ENCODE measurements around the gene MAP3K14. TPM values are rescaled to one million over a fixed set of nuclear protein-coding genes. Genes with fewer than 3 reads are reported as not detected.

MAP3K14 gene
- total and polyA plus RNA-seq, 10 of the 15 experiments (the other 5 are each of a cell fraction or from before 2014, with no cell fraction given), result 2.1 to 33.3 (median 19.7) TPM

GRCh38 chr17:45258981-45259380 is 57.8 kb downstream of the MAP3K14 start:
- intact Hi-C loops (cut with micrococcal nuclease; ENCODE audit: unreplicated experiment) (no loop called here), in situ Hi-C loops (cut with MboI) (loop anchor here (25.0 kb wide), 1 partner anchor 353 kb away; no protein-coding TSS in a partner anchor)
- TF ChIP-seq GATAD2B (conservative IDR thresholded peaks at IDR 0.05; ENCODE audit: low read depth) (no peak), CBX3 (IDR thresholded peaks at IDR 0.05; ENCODE audit: borderline replicate concordance, low read depth) (no peak), IKZF1 (conservative IDR thresholded peaks at IDR 0.05) (no peak), NBN (IDR thresholded peaks at IDR 0.05) (no peak), KLF5 (IDR thresholded peaks at IDR 0.05; ENCODE audit: partially characterized antibody) (no peak), USF1 (IDR thresholded peaks at IDR 0.05; ENCODE audit: borderline replicate concordance, extremely low read length, insufficient read depth, low read depth, low read length) (no peak), NFYB (IDR thresholded peaks at IDR 0.05; ENCODE audit: insufficient read depth, low read depth, low read length) (no peak), IRF5 (IDR thresholded peaks at IDR 0.05; ENCODE audit: borderline replicate concordance) (no peak), STAT1 (conservative IDR thresholded peaks at IDR 0.05) (no peak), ZBTB33 (IDR thresholded peaks at IDR 0.05) (no peak), MAX (IDR thresholded peaks at IDR 0.05; ENCODE audit: low read depth, low read length) (no peak), GABPA (IDR thresholded peaks at IDR 0.05; ENCODE audit: low read depth) (no peak), ZNF687 (IDR thresholded peaks at IDR 0.05) (no peak), CEBPB (IDR thresholded peaks at IDR 0.05; ENCODE audit: borderline replicate concordance in 1 of 2, low read depth in 2 of 2, low read length in 2 of 2) (no peak)

More at GRCh38 chr17:45258981-45259380, 57.8 kb downstream of the MAP3K14 start:
- Histone ChIP-seq H3K4me2 (ENCODE audit: control insufficient read depth, insufficient read depth) (no peak overlapping the region), H3K36me3 (ENCODE audit: control insufficient read depth in 2 of 2, insufficient read depth in 2 of 2, low read length in 1 of 2) (peaks cover 4 to 7% of the 10 kb centered on the region in 2 experiments; a peak in 2 of 4 replicates), H3K27me3 (replicated peaks in 1 of 2; ENCODE audit: control insufficient read depth in 2 of 2, insufficient read depth in 2 of 2, low read length in 1 of 2) (no peaks in the 10 kb centered on the region), H3K9ac (ENCODE audit: control insufficient read depth, insufficient read depth, low read length) (no peak overlapping the region), H3K9me3 (replicated peaks; ENCODE audit: control insufficient read depth, insufficient read depth, low read length) (no peaks in the 10 kb centered on the region), H3K4me1 (ENCODE audit: control insufficient read depth, insufficient read depth, low read length) (peaks cover 20% of the 10 kb centered on the region), H2AFZ (ENCODE audit: control insufficient read depth, low read depth, low read length) (no peak overlapping the region), H3K27ac (ENCODE audit: control insufficient read depth, insufficient read depth) (no peak overlapping the region), H3K4me3 (no peak overlapping the region), H3K79me2 (ENCODE audit: control insufficient read depth, insufficient read depth, low read length) (no peaks in the 10 kb centered on the region), H4K20me1 (ENCODE audit: control insufficient read depth, insufficient read depth) (no peaks in the 10 kb centered on the region)
- FAIRE-seq (no peak), ATAC-seq (no peak), DNase-seq (ENCODE audit: low read depth, low spot score) (no peak)
- WGBS (ENCODE audit: insufficient coverage, insufficient replicate concordance, low lambda C conversion rate, missing lambda C conversion rate), result 80% methylated on average over 5 of the region's 5 CpGs
- BruUV-seq (replicated peaks), result no TSS peak
- CTCF ChIA-PET, result interaction anchor here (0.9 to 1.4 kb wide), 7 partner anchors 10 to 124 kb away, joined by 3 to 6 read pairs (median 3); no protein-coding TSS in a partner anchor
- POLR2A ChIA-PET, result interaction anchor here (0.7 kb wide), 1 partner anchor 10 kb away, joined by 3 read pairs; no protein-coding TSS in a partner anchor
- RAD21 ChIA-PET (ENCODE audit: unreplicated experiment), result interaction anchor here (0.8 to 1.0 kb wide), 3 partner anchors 18 to 40 kb away, joined by 3 to 5 read pairs (median 3); no protein-coding TSS in a partner anchor
- SMC1A ChIA-PET (ENCODE audit: uncharacterized antibody, unreplicated experiment), result interaction anchor here (0.7 to 2.1 kb wide), 9 partner anchors 10 to 129 kb away, joined by 3 to 9 read pairs (median 4); no protein-coding TSS in a partner anchor

Data from GM12878 (cell line).